ENCODE results near the gene AKAP9. TPM values are rescaled to one million over a fixed set of nuclear protein-coding genes. Genes with fewer than 3 reads are reported as not detected.
A peak's percentile ranks its signal among the peaks of the same experiment; 100 is the strongest.
"Not testable (repeated sequence)": the region's sequence is repeated elsewhere in the genome, so short reads cannot be mapped to it uniquely, and the experiment has no call there.

The AKAP9 gene
- total and polyA plus RNA-seq, 4 donors, result 13.8 to 81.2 (median 38.6) TPM

DNA sequence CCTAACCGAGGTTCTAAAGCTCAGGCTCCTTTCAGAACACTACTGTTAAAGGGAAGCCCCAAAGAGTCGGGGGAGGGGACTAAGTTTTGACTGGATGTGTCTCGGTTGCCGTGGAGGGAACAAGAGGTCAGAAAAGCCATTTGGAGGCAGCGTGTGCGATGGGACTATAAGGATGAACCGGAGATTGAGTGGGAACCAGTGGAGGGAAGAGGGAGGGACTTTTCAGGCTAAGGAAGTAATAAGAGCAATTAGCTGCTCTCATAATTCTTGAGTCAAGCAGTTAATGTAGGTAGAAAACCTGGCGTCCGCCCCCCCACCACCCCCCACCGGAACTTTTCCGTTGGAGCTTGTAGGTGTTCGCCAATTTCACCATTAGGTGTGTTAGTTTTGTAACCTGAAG is 491 bp upstream of the AKAP9 start:
- peak; percentile 55 for ATAC-seq (ENCODE audit: low FRiP score)
- H3K4me3 ChIP-seq (ENCODE audit: low read length in 2 of 2), result peak overlapping the region; percentile 12 to 72
- H3K9me3 ChIP-seq (ENCODE audit: control insufficient read depth, low read length), result no peaks in the 10 kb centered on the region
- no peaks in the 10 kb centered on the region for H3K4me1 ChIP-seq (ENCODE audit: control insufficient read depth in 1 of 2, insufficient read depth in 2 of 2, low read length in 2 of 2)
- intact Hi-C loops (cut with DNase I), result loop anchor here in 1 of 2 donors (5.0 to 10.0 kb wide), 2 partner anchors 85 to 192 kb away; partner anchors contain the start of gene CYP51A1
- H3K27ac ChIP-seq (ENCODE audit: low read depth in 1 of 2, low read length in 2 of 2), result peak overlapping the region in 1 of 2 donors; percentile 42
- DNase-seq, result peak in 1 of 2 donors; percentile 45
- no peaks in the 10 kb centered on the region for H3K36me3 ChIP-seq (ENCODE audit: control insufficient read depth in 1 of 2, insufficient read depth in 2 of 2, low read length in 1 of 2)
- 0 to 1% methylated on average over 12 of the region's 12 CpGs for WGBS, 2 donors
- no peaks in the 10 kb centered on the region for H3K27me3 ChIP-seq (ENCODE audit: control insufficient read depth in 1 of 2, insufficient read depth in 2 of 2, low read length in 1 of 2)

DNA sequence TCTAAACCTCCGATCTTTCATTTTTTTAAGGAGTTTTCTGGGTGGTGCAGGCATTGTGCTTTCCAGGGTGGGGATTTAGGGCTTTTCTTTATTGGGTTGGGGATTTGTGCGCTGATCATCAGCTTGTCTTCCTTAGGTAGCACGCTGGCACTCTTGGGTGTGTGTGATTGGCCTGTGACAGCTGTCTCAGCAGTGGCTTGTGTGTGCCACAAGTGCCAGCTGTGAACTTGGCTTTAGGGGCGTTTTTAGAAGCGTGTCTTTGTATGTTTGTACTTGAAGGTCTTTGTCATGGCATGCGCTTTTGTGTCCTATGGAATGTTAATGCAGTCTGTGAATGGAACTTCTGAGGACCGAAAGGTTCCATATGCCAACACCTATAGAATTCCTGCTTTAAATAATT is 788 bp downstream of the AKAP9 start:
- DNase-seq, result peak; percentile 55 to 64
- intact Hi-C loops (cut with DNase I), result loop anchor here in 1 of 2 donors (5.0 to 10.0 kb wide), 2 partner anchors 83 to 191 kb away; partner anchors contain the start of gene CYP51A1
- 1 to 2% methylated on average over 7 of the region's 7 CpGs for WGBS, 2 donors
- no peaks in the 10 kb centered on the region for H3K4me1 ChIP-seq (ENCODE audit: control insufficient read depth in 1 of 2, insufficient read depth in 2 of 2, low read length in 2 of 2)
- H3K36me3 ChIP-seq (ENCODE audit: control insufficient read depth in 1 of 2, insufficient read depth in 2 of 2, low read length in 1 of 2), result no peaks in the 10 kb centered on the region
- H3K9me3 ChIP-seq (ENCODE audit: control insufficient read depth, low read length), result no peaks in the 10 kb centered on the region
- H3K4me3 ChIP-seq (ENCODE audit: low read length in 2 of 2), result peak overlapping the region; percentile 72 to 77
- H3K27me3 ChIP-seq (ENCODE audit: control insufficient read depth in 1 of 2, insufficient read depth in 2 of 2, low read length in 1 of 2), result no peaks in the 10 kb centered on the region
- peak; percentile 34 for ATAC-seq (ENCODE audit: low FRiP score)
- H3K27ac ChIP-seq (ENCODE audit: low read depth in 1 of 2, low read length in 2 of 2), result peak overlapping the region in 1 of 2 donors; percentile 76

DNA sequence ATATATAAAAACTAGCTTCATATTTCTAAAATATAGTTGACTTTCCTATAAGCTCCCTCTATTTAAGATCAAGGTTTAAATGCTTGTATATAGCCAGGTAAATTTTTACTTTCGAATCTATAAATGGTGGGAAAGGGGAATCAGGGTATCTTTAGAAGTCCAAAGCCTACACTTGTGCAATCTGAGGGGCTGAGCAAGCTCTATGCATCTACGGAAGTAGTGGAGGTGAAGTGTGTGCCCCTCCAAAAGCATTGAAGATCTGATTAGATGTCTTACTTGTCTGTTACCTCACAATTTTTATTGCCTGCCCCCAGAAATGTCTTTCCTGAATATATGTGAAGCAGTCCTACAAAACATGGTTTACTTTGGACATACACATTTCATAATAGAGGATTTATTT is 1.6 kb downstream of the AKAP9 start:
- H3K36me3 ChIP-seq (ENCODE audit: control insufficient read depth in 1 of 2, insufficient read depth in 2 of 2, low read length in 1 of 2), result no peaks in the 10 kb centered on the region
- DNase-seq (no peak), ATAC-seq (ENCODE audit: low FRiP score) (no peak)
- no peak overlapping the region for H3K27ac ChIP-seq (ENCODE audit: low read depth in 1 of 2, low read length in 2 of 2)
- 62 to 63% methylated on average over 2 of the region's 2 CpGs for WGBS, 2 donors
- H3K9me3 ChIP-seq (ENCODE audit: control insufficient read depth, low read length), result no peaks in the 10 kb centered on the region
- peak overlapping the region in 1 of 2 donors; percentile 72 for H3K4me3 ChIP-seq (ENCODE audit: low read length in 2 of 2)
- intact Hi-C loops (cut with DNase I), result loop anchor here in 1 of 2 donors (5.0 to 10.0 kb wide), 2 partner anchors 82 to 190 kb away; partner anchors contain the start of gene CYP51A1
- no peaks in the 10 kb centered on the region for H3K27me3 ChIP-seq (ENCODE audit: control insufficient read depth in 1 of 2, insufficient read depth in 2 of 2, low read length in 1 of 2)
- H3K4me1 ChIP-seq (ENCODE audit: control insufficient read depth in 1 of 2, insufficient read depth in 2 of 2, low read length in 2 of 2), result no peaks in the 10 kb centered on the region

DNA sequence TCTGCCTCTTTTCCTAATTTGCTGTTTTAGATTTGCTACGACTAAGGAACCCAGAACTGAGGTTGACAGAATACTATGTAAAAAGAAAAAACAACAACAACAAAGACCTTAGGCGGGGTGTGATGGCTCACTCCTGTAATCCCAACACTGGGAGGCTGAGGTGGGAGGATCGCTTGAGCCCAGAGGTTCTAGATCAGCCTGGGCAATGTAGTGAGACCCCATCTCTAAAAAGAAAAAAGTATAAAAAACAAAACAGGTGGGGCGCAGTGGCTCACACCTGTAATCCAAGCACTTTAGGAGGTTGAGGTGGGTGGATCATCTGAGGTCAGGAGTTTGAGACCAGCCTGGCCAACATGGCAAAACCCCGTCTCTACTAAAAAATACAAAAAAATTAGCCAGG is 4.3 kb downstream of the AKAP9 start:
- not testable (repeated sequence) for H3K27ac ChIP-seq (ENCODE audit: low read depth in 1 of 2, low read length in 2 of 2); H3K4me1 ChIP-seq (ENCODE audit: control insufficient read depth in 1 of 2, insufficient read depth in 2 of 2, low read length in 2 of 2); H3K9me3 ChIP-seq (ENCODE audit: control insufficient read depth, low read length); H3K4me3 ChIP-seq (ENCODE audit: low read length in 2 of 2); H3K36me3 ChIP-seq (ENCODE audit: control insufficient read depth in 1 of 2, insufficient read depth in 2 of 2, low read length in 1 of 2); ATAC-seq (ENCODE audit: low FRiP score); H3K27me3 ChIP-seq (ENCODE audit: control insufficient read depth in 1 of 2, insufficient read depth in 2 of 2, low read length in 1 of 2)
- intact Hi-C loops (cut with DNase I), result loop anchor here in 1 of 2 donors (5.0 to 10.0 kb wide), 2 partner anchors 80 to 187 kb away; partner anchors contain the start of gene CYP51A1
- DNase-seq, result peak in 1 of 2 donors; percentile 43
- WGBS, 2 donors, result 91 to 93% methylated on average over 5 of the region's 5 CpGs

DNA sequence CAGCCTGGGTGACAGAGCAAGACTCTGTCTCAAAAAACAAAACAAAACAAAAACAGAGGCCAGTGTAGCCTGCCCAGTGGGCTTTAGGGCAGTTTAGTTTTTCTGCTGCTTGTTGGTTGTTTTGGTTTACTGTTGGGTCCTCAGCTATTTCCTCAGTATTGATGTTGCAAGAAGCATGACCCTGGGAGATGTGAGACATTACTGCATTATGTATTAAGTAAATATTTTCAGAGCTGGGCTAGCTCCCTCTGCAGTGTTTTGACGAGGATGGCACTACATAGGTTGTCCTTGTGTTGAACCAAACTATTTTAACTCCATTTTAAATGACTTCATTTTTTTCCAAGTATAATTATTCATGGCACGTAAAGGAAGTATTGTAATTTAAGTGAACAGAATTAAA is 4.8 kb downstream of the AKAP9 start:
- Histone ChIP-seq H3K9me3 (ENCODE audit: control insufficient read depth, low read length) (no peaks in the 10 kb centered on the region), H3K27ac (ENCODE audit: low read depth in 1 of 2, low read length in 2 of 2) (no peak overlapping the region), H3K36me3 (ENCODE audit: control insufficient read depth in 1 of 2, insufficient read depth in 2 of 2, low read length in 1 of 2) (no peaks in the 10 kb centered on the region), H3K4me3 (ENCODE audit: low read length in 2 of 2) (no peak overlapping the region), H3K27me3 (ENCODE audit: control insufficient read depth in 1 of 2, insufficient read depth in 2 of 2, low read length in 1 of 2) (no peaks in the 10 kb centered on the region), H3K4me1 (ENCODE audit: control insufficient read depth in 1 of 2, insufficient read depth in 2 of 2, low read length in 2 of 2) (no peaks in the 10 kb centered on the region)
- intact Hi-C loops (cut with DNase I), result loop anchor here in 1 of 2 donors (10.0 kb wide), 1 partner anchor 79 kb away; no protein-coding TSS in a partner anchor
- DNase-seq (no peak), ATAC-seq (ENCODE audit: low FRiP score) (no peak)
- WGBS, 2 donors, result 30 to 36% methylated on average over 2 of the region's 2 CpGs

DNA sequence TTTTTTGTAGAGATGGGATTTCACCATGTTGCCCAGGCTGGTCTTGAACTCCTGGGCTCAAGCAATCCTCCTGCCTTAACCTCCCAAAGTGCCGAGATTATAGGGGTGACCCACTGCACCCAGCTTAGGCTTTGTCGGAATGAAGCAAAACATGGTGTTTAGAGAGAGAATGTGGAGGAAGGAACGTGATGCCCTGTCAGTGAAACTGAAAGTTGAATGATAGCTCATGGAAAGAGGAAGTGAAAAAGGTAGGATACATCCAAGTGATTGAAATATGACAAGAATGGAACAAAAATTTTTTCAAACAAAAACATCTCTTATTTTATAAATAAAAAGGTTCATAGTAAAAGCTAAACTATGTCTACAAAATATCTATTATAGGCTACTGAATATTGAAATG is 5.9 kb downstream of the AKAP9 start:
- H3K4me1 ChIP-seq (ENCODE audit: control insufficient read depth in 1 of 2, insufficient read depth in 2 of 2, low read length in 2 of 2), result no peaks in the 10 kb centered on the region
- H3K27ac ChIP-seq (ENCODE audit: low read depth in 1 of 2, low read length in 2 of 2), result no peak overlapping the region
- intact Hi-C loops (cut with DNase I), result loop anchor here in 1 of 2 donors (10.0 kb wide), 1 partner anchor 78 kb away; no protein-coding TSS in a partner anchor
- H3K36me3 ChIP-seq (ENCODE audit: control insufficient read depth in 1 of 2, insufficient read depth in 2 of 2, low read length in 1 of 2), result no peaks in the 10 kb centered on the region
- no peak for DNase-seq
- no peak for ATAC-seq (ENCODE audit: low FRiP score)
- 74 to 78% methylated on average over 3 of the region's 3 CpGs for WGBS, 2 donors
- H3K9me3 ChIP-seq (ENCODE audit: control insufficient read depth, low read length), result no peaks in the 10 kb centered on the region
- H3K27me3 ChIP-seq (ENCODE audit: control insufficient read depth in 1 of 2, insufficient read depth in 2 of 2, low read length in 1 of 2), result no peaks in the 10 kb centered on the region
- H3K4me3 ChIP-seq (ENCODE audit: low read length in 2 of 2), result no peak overlapping the region

DNA sequence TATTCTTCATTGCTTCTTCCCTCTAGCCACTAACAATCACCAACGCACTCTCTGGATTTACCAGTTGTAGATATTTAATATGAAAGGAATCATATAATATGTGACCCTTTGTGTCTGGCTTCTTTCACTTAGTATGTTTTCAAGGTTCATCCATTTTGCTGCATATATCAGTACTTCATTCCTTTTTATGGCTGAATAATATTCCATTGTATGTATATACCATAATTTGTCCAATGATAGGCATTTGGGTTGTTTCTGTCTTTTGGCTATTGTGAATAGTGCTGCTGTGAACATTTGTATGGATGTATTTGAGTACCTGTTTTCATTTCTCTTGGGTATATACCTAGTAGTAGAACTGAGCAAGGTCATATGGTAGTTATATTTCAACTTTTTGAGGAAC is 7.3 kb downstream of the AKAP9 start:
- Histone ChIP-seq H3K9me3 (ENCODE audit: control insufficient read depth, low read length) (no peaks in the 10 kb centered on the region), H3K27ac (ENCODE audit: low read depth in 1 of 2, low read length in 2 of 2) (no peak overlapping the region), H3K27me3 (ENCODE audit: control insufficient read depth in 1 of 2, insufficient read depth in 2 of 2, low read length in 1 of 2) (no peaks in the 10 kb centered on the region), H3K4me3 (ENCODE audit: low read length in 2 of 2) (no peak overlapping the region), H3K36me3 (ENCODE audit: control insufficient read depth in 1 of 2, insufficient read depth in 2 of 2, low read length in 1 of 2) (no peaks in the 10 kb centered on the region), H3K4me1 (ENCODE audit: control insufficient read depth in 1 of 2, insufficient read depth in 2 of 2, low read length in 2 of 2) (no peaks in the 10 kb centered on the region)
- ATAC-seq (ENCODE audit: low FRiP score), result no peak
- DNase-seq, result no peak
- 96 to 98% methylated on average over 1 of the region's 1 CpG for WGBS, 2 donors
- intact Hi-C loops (cut with DNase I), result loop anchor here in 1 of 2 donors (10.0 kb wide), 1 partner anchor 77 kb away; no protein-coding TSS in a partner anchor

DNA sequence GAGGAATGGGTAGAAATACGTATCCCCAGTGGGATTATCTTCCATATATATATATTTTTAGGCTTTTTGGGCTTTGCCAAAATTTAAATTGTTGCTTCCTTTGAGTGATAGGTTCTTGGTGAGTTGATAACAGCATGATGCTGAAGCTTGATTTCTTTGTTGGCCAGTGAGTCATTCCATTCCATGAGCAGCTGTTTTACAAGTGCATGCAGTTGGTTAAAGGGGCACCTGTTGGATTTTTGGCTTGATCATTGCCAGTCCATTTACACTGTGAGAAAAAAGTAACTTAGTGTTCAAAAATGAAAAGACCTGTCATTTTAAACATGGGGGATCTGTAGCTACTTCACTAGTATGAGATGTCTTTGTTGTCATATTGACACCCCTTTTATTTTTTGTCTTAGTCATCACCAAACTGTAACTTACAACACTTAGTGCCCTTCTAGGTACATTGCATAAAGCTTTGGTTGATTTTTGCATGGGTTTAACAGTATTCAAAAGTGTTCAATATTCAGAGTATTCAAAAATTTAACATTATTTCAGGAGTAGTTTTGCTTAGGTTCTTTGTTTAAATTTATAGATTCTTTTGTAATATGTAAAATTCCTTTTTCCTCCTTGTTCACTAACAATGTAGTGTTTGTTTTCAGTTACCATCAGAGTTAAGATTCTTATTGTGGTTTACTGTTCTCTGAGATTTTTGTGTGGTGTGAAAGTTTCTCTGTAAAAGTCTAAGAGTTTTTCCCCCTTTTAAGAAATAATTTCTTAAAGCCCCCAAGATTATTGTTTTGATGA is 8.8 kb downstream of the AKAP9 start:
- ATAC-seq (ENCODE audit: low FRiP score), result no peak
- Histone ChIP-seq H3K4me1 (ENCODE audit: control insufficient read depth in 1 of 2, insufficient read depth in 2 of 2, low read length in 2 of 2) (no peaks in the 10 kb centered on the region), H3K36me3 (ENCODE audit: control insufficient read depth in 1 of 2, insufficient read depth in 2 of 2, low read length in 1 of 2) (no peaks in the 10 kb centered on the region), H3K4me3 (ENCODE audit: low read length in 2 of 2) (no peak overlapping the region), H3K27me3 (ENCODE audit: control insufficient read depth in 1 of 2, insufficient read depth in 2 of 2, low read length in 1 of 2) (no peaks in the 10 kb centered on the region), H3K9me3 (ENCODE audit: control insufficient read depth, low read length) (no peaks in the 10 kb centered on the region), H3K27ac (ENCODE audit: low read depth in 1 of 2, low read length in 2 of 2) (no peak overlapping the region)
- 87 to 93% methylated on average over 1 of the region's 1 CpG for WGBS, 2 donors
- no peak for DNase-seq
- intact Hi-C loops (cut with DNase I), result loop anchor here in 1 of 2 donors (10.0 kb wide), 1 partner anchor 75 kb away; no protein-coding TSS in a partner anchor
